K562 (cell line): ENCODE measurements around the gene AUNIP. TPM values are rescaled to one million over a fixed set of nuclear protein-coding genes. Genes with fewer than 3 reads are reported as not detected.

ENCODE experiments used
- CAMTA2 ChIP-seq: fragments of 250-450 bp; sonication (Bioruptor Pico); conservative IDR thresholded peaks from 2 replicates; pipeline ENCODE4 v1.5.1; 2022
- CHD1 ChIP-seq: fragments of 200-600 bp; sonication (generic); IDR thresholded peaks from one replicate; pipeline ENCODE4 v1.6.1; 2012; ENCODE audit warnings: mild to moderate bottlenecking, moderate library complexity, low read length, inconsistent platforms
- DDX20 ChIP-seq: fragments of 450-650 bp; IDR thresholded peaks from 2 replicates; pipeline ENCODE4 v1.6.1; 2016; ENCODE audit warnings: missing genetic modification characterization, low read depth, mild to moderate bottlenecking, missing compliant biosample characterization, moderate library complexity
- ESRRA ChIP-seq: fragments of 450-650 bp; IDR thresholded peaks from 2 replicates; pipeline ENCODE4 v1.6.1; 2014; ENCODE audit warnings: low read depth, mild to moderate bottlenecking, moderate library complexity, borderline replicate concordance
- ETV5 ChIP-seq: sonication (generic); formaldehyde crosslinking; IDR thresholded peaks from 2 replicates; pipeline ENCODE4 v1.4.0; 2020; ENCODE audit warnings: low read depth, mild to moderate bottlenecking, missing genetic modification reagents
- FOXP1 ChIP-seq: sonication (generic); formaldehyde crosslinking; IDR thresholded peaks from 2 replicates; pipeline ENCODE4 v1.8.0; 2022; ENCODE audit warnings: mild to moderate bottlenecking, missing genetic modification reagents
- GATAD2A ChIP-seq: fragments of 450-650 bp; IDR thresholded peaks from 2 replicates; pipeline ENCODE4 v1.6.1; 2017
- HDAC8 ChIP-seq: fragments of 450-650 bp; IDR thresholded peaks from 2 replicates; pipeline ENCODE4 v1.6.1; 2016; ENCODE audit warnings: mild to moderate bottlenecking, missing genetic modification characterization, moderate library complexity, missing compliant biosample characterization
- MECOM ChIP-seq: fragments of 250-450 bp; sonication (Bioruptor Pico); IDR thresholded peaks from 2 replicates; pipeline ENCODE4 v1.8.0; 2022; ENCODE audit warnings: inconsistent platforms
- MEIS2 ChIP-seq: fragments of 450-650 bp; IDR thresholded peaks from 2 replicates; pipeline ENCODE4 v1.6.1; 2014; ENCODE audit warnings: mild to moderate bottlenecking; ENCODE audit not compliant: partially characterized antibody
- NBN ChIP-seq: fragments of 450-650 bp; IDR thresholded peaks from 2 replicates; pipeline ENCODE4 v1.6.1; 2016; ENCODE audit warnings: low read depth, mild to moderate bottlenecking
- NR2C1 ChIP-seq, 2 experiments: fragments of 450-650 bp; IDR thresholded peaks; 2 replicates each; pipeline ENCODE4 v1.6.1; 2017; ENCODE audit warnings: mild to moderate bottlenecking in 2 of 2, antibody characterized with exemption in 1 of 2, inconsistent platforms in 1 of 2, missing compliant biosample characterization in 1 of 2, missing genetic modification characterization in 1 of 2
- PCBP2 ChIP-seq: fragments of 200-400 bp; formaldehyde crosslinking; IDR thresholded peaks from 2 replicates; pipeline ENCODE4 v1.6.1; 2018; ENCODE audit warnings: low read length, low read depth, mild to moderate bottlenecking, moderate library complexity; ENCODE audit not compliant: poor library complexity, severe bottlenecking
- RAD21 ChIP-seq, 2 experiments: fragments of 250-450 bp in 1 of 2; fragments of 450-650 bp in 1 of 2; sonication (Bioruptor Pico) in 1 of 2; formaldehyde crosslinking in 1 of 2; IDR thresholded peaks in 1 of 2; conservative IDR thresholded peaks in 1 of 2; 2 replicates each; pipeline versions ENCODE4 v1.4.0 to v1.8.0; 2020 to 2022; ENCODE audit warnings: mild to moderate bottlenecking in 2 of 2, moderate library complexity in 1 of 2
- RAD51 ChIP-seq: fragments of 450-650 bp; IDR thresholded peaks from 2 replicates; pipeline ENCODE4 v1.7.1; 2016; ENCODE audit warnings: low read depth, mild to moderate bottlenecking, borderline replicate concordance
- RCOR1 ChIP-seq, 2 experiments: IDR thresholded peaks; 2 replicates each; pipeline ENCODE4 v1.6.1; 2012; ENCODE audit warnings: low read depth in 2 of 2, low read length in 2 of 2, borderline replicate concordance in 1 of 2, improper control_type of control experiment in 1 of 2
- ZFP36 ChIP-seq: fragments of 150-350 bp; IDR thresholded peaks from 2 replicates; pipeline ENCODE4 v1.6.1; 2018; ENCODE audit warnings: low read length, low read depth; ENCODE audit not compliant: partially characterized antibody
- ZNF778 ChIP-seq: fragments of 450-650 bp; formaldehyde crosslinking; IDR thresholded peaks from 2 replicates; pipeline ENCODE4 v1.4.0; 2020; ENCODE audit warnings: mild to moderate bottlenecking, moderate library complexity
- polyA plus RNA-seq, 8 experiments: library from polyadenylated mRNA; depleted of rRNA in 4 of 8; stranded (reverse) in 5 of 8; unstranded in 3 of 8; fragments of >200 nt; fragmentation: Nextera tagmentation in 2 of 8; fragmentation: Illumina TruSeq in 1 of 8; extraction: Ambion mirVana in 2 of 8; extraction: Trizol in 1 of 8; gene quantifications; 2 replicates each; pipeline versions ENCODE4 v1.2.1 to v1.2.3, GENCODE V29; 2011 to 2014; ENCODE audit warnings: inconsistent platforms in 1 of 8, missing spikeins in 1 of 8
- total RNA-seq, 7 experiments: library from RNA; depleted of rRNA in 6 of 7; stranded (reverse); fragments of >200 nt in 6 of 7; fragmentation: Illumina TruSeq in 2 of 7; extraction: Trizol in 2 of 7; gene quantifications; 2 replicates each; pipeline versions ENCODE4 v1.2.1 to v1.2.3, GENCODE V29; 2011 to 2021; ENCODE audit warnings: low replicate concordance in 1 of 7
- TF ChIP-seq, protein P1 (sequence below): fragments of 450-650 bp; IDR thresholded peaks from 2 replicates; pipeline ENCODE4 v1.6.1; 2018; ENCODE audit not compliant: partially characterized antibody
- TF ChIP-seq, protein P2 (sequence below): fragments of 250-450 bp; sonication (Bioruptor Pico); IDR thresholded peaks from 2 replicates; pipeline ENCODE4 v1.4.0; 2020

The AUNIP gene
- total and polyA plus RNA-seq, 9 of the 15 experiments (the other 6 are each of a cell fraction or from before 2014, with no cell fraction given) = 12.1 to 53.8 (median 47.1) TPM

DNA sequence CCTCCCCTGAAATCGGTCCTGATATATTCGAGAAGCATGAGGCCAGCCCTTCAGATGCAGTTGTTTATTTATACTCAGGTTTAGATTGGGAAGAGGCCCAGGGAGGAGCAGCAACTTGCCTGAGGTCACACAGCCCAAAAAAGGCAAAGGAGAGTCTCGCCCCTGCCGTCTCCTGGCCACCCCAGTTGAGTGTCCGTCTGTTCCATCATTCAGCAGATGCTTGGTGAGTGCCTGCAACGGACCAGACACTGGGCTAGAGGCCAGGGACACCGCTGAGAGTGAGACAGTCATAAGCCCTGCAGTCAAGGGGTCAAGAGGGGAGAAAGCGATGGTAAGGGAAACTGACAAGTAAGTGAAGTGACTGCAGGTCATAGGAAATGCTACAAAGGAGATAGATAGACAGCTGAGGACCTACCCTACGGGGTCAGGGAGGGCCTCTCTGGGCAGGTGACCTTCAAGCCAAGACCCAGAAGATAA, 74.6 kb downstream of the AUNIP start (continued):
- TF ChIP-seq, protein P1, sequence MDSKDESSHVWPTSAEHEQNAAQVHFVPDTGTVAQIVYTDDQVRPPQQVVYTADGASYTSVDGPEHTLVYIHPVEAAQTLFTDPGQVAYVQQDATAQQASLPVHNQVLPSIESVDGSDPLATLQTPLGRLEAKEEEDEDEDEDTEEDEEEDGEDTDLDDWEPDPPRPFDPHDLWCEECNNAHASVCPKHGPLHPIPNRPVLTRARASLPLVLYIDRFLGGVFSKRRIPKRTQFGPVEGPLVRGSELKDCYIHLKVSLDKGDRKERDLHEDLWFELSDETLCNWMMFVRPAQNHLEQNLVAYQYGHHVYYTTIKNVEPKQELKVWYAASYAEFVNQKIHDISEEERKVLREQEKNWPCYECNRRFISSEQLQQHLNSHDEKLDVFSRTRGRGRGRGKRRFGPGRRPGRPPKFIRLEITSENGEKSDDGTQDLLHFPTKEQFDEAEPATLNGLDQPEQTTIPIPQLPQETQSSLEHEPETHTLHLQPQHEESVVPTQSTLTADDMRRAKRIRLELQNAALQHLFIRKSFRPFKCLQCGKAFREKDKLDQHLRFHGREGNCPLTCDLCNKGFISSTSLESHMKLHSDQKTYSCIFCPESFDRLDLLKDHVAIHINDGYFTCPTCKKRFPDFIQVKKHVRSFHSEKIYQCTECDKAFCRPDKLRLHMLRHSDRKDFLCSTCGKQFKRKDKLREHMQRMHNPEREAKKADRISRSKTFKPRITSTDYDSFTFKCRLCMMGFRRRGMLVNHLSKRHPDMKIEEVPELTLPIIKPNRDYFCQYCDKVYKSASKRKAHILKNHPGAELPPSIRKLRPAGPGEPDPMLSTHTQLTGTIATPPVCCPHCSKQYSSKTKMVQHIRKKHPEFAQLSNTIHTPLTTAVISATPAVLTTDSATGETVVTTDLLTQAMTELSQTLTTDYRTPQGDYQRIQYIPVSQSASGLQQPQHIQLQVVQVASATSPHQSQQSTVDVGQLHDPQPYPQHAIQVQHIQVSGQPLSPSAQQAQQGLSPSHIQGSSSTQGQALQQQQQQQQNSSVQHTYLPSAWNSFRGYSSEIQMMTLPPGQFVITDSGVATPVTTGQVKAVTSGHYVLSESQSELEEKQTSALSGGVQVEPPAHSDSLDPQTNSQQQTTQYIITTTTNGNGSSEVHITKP = no peak
- TF ChIP-seq MEIS2 (peak; percentile 71), FOXP1 (no peak), ESRRA (peak; percentile 74; the same call in 1 of the 2 replicates), PCBP2 (no peak), NBN (no peak), CHD1 (no peak), GATAD2A (no peak), ZNF778 (no peak), NR2C1 (IDR thresholded peaks at IDR 0.05) (0 out of 2 replicates have a peak, but pooled peaks have one; percentile 27), NR2C1 (tag; IDR thresholded peaks at IDR 0.05) (0 out of 2 replicates have a peak, but pooled peaks have one; percentile 44), CAMTA2 (CRISPR knock-in tag) (no peak), RAD21 (CRISPR knock-in tag; conservative IDR thresholded peaks at IDR 0.05 in 1 of 2, IDR thresholded peaks at IDR 0.05 in 1 of 2) (peak in 1 of 2 experiments; percentile 22; a peak in 2 of 4 replicates), HDAC8 (tag) (no peak), RCOR1 (IDR thresholded peaks at IDR 0.05; ENCODE audit: borderline replicate concordance in 1 of 2, low read depth in 2 of 2, low read length in 2 of 2) (peak in 1 of 2 experiments; percentile 72; a peak in 2 of 4 replicates), ETV5 (CRISPR knock-in tag) (no peak), ZFP36 (peak; percentile 81), RAD51 (no peak), MECOM (CRISPR knock-in tag) (no peak), DDX20 (tag) (no peak)
- TF ChIP-seq, protein P2, sequence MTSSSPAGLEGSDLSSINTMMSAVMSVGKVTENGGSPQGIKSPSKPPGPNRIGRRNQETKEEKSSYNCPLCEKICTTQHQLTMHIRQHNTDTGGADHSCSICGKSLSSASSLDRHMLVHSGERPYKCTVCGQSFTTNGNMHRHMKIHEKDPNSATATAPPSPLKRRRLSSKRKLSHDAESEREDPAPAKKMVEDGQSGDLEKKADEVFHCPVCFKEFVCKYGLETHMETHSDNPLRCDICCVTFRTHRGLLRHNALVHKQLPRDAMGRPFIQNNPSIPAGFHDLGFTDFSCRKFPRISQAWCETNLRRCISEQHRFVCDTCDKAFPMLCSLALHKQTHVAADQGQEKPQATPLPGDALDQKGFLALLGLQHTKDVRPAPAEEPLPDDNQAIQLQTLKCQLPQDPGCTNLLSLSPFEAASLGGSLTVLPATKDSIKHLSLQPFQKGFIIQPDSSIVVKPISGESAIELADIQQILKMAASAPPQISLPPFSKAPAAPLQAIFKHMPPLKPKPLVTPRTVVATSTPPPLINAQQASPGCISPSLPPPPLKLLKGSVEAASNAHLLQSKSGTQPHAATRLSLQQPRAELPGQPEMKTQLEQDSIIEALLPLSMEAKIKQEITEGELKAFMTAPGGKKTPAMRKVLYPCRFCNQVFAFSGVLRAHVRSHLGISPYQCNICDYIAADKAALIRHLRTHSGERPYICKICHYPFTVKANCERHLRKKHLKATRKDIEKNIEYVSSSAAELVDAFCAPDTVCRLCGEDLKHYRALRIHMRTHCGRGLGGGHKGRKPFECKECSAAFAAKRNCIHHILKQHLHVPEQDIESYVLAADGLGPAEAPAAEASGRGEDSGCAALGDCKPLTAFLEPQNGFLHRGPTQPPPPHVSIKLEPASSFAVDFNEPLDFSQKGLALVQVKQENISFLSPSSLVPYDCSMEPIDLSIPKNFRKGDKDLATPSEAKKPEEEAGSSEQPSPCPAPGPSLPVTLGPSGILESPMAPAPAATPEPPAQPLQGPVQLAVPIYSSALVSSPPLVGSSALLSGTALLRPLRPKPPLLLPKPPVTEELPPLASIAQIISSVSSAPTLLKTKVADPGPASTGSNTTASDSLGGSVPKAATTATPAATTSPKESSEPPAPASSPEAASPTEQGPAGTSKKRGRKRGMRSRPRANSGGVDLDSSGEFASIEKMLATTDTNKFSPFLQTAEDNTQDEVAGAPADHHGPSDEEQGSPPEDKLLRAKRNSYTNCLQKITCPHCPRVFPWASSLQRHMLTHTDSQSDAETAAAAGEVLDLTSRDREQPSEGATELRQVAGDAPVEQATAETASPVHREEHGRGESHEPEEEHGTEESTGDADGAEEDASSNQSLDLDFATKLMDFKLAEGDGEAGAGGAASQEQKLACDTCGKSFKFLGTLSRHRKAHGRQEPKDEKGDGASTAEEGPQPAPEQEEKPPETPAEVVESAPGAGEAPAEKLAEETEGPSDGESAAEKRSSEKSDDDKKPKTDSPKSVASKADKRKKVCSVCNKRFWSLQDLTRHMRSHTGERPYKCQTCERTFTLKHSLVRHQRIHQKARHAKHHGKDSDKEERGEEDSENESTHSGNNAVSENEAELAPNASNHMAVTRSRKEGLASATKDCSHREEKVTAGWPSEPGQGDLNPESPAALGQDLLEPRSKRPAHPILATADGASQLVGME (CRISPR knock-in tag) = no peak
